ENCODE results near the gene PAPOLG. TPM values are rescaled to one million over a fixed set of nuclear protein-coding genes. Genes with fewer than 3 reads are reported as not detected.

Gene PAPOLG
- total and polyA plus RNA-seq, 2 of the 4 experiments (the other 2 are of a cell fraction): 3.5 to 12.4 TPM

GRCh38 chr2:60738679-60739078 lies 17.4 kb upstream of the PAPOLG start:
- CTCF ChIA-PET: no interaction called here
- peaks cover 30% of the 10 kb centered on the region for H3K27me3 ChIP-seq (ENCODE audit: control insufficient read depth, insufficient read depth, low read length)

More at GRCh38 chr2:60738679-60739078, 17.4 kb upstream of the PAPOLG start:
- no peaks in the 10 kb centered on the region for H3K36me3 ChIP-seq (ENCODE audit: control insufficient read depth, insufficient read depth, low read length)
- no peak overlapping the region for H2BK15ac ChIP-seq (ENCODE audit: low read depth, low read length)
- no peaks in the 10 kb centered on the region; the same call in 1 of the 2 replicates for H3K9me3 ChIP-seq (ENCODE audit: control insufficient read depth, insufficient read depth, low read length)
- H3K18ac ChIP-seq (ENCODE audit: low read depth, low read length): no peak overlapping the region
- H2BK5ac ChIP-seq (ENCODE audit: low read depth, low read length, poor library complexity, severe bottlenecking): no peak overlapping the region
- H3K4me3 ChIP-seq (ENCODE audit: insufficient read depth, low read depth, low read length): no peak overlapping the region
- dilution Hi-C loops (cut with HindIII; ENCODE audit: low sequenced_read_pairs, unreplicated experiment): no loop called here
- TF ChIP-seq USF2 (IDR thresholded peaks at IDR 0.05; ENCODE audit: low read depth, low read length): no peak
- TF ChIP-seq FOS (IDR thresholded peaks at IDR 0.05; ENCODE audit: low read depth, low read length): no peak
- no peak for TF ChIP-seq MXI1 (IDR thresholded peaks at IDR 0.05; ENCODE audit: borderline replicate concordance, low read depth, low read length)
- no peak for TF ChIP-seq CEBPB (IDR thresholded peaks at IDR 0.05; ENCODE audit: low read depth, low read length)
- BruUV-seq (replicated peaks): no TSS peak
- no peak overlapping the region for H3K27ac ChIP-seq (ENCODE audit: insufficient read depth, low read length)
- H4K8ac ChIP-seq (ENCODE audit: low read depth in 2 of 2, low read length in 2 of 2): no peak overlapping the region
- no peak overlapping the region for H2BK20ac ChIP-seq (ENCODE audit: low read depth, low read length)
- no peak overlapping the region for H4K91ac ChIP-seq (ENCODE audit: insufficient read depth, low read depth, low read length)
- H3K4me2 ChIP-seq (ENCODE audit: low read depth, low read length): no peak overlapping the region
- H3K4me1 ChIP-seq (ENCODE audit: control insufficient read depth, insufficient read depth, low read length): no peaks in the 10 kb centered on the region
- no peak for ATAC-seq (ENCODE audit: low read depth)
- H3K23ac ChIP-seq (ENCODE audit: low read depth, low read length): no peak overlapping the region
- DNase-seq: no peak
- no peak overlapping the region for H3K9ac ChIP-seq (ENCODE audit: low read depth, low read length)
- H3K79me1 ChIP-seq (ENCODE audit: low read depth in 1 of 2, low read length in 2 of 2): no peaks in the 10 kb centered on the region
- no peak overlapping the region for H2BK120ac ChIP-seq (ENCODE audit: low read depth, low read length)
- H4K20me1 ChIP-seq (ENCODE audit: insufficient read depth, low read length): no peaks in the 10 kb centered on the region
- H2AK5ac ChIP-seq (ENCODE audit: low read depth, low read length): no peak overlapping the region
- no peak overlapping the region for H2AK9ac ChIP-seq (replicated peaks; ENCODE audit: low read depth, low read length, poor library complexity)
- intact Hi-C loops (cut with micrococcal nuclease): no loop called here
- in situ Hi-C loops (cut with MboI; ENCODE audit: low sequenced_read_pairs): no loop called here
- H2AFZ ChIP-seq (replicated peaks; ENCODE audit: low read length, poor library complexity): no peak overlapping the region
- H3K9me1 ChIP-seq (ENCODE audit: insufficient read depth, low read length): no peaks in the 10 kb centered on the region
- POLR2A ChIA-PET (ENCODE audit: unreplicated experiment): no interaction called here
- no peak overlapping the region for H4K5ac ChIP-seq (ENCODE audit: low read depth, low read length)
- no peak overlapping the region for H3K14ac ChIP-seq (replicated peaks; ENCODE audit: low read depth, low read length)
- WGBS, 2 experiments (ENCODE audit: extremely low coverage in 2 of 2, insufficient read length in 1 of 2): no CpG with 5 or more reads among the region's 3 CpGs
- no peak overlapping the region for H3K56ac ChIP-seq (ENCODE audit: extremely low read depth, insufficient read depth, low read length)
- no peak overlapping the region for H3K4ac ChIP-seq (ENCODE audit: low read depth, low read length)
